NK-92 (cell line): ENCODE results near the gene SH2D2A.
"Not testable (repeated sequence)": the region's sequence is repeated elsewhere in the genome, so short reads cannot be mapped to it uniquely, and the experiment has no call there.

ENCODE experiments used
- DNase-seq: peaks from one replicate; lab custom pipeline; 2025; ENCODE audit not compliant: unreplicated experiment; lab: John Stamatoyannopoulos, UW

Gene SH2D2A

DNA sequence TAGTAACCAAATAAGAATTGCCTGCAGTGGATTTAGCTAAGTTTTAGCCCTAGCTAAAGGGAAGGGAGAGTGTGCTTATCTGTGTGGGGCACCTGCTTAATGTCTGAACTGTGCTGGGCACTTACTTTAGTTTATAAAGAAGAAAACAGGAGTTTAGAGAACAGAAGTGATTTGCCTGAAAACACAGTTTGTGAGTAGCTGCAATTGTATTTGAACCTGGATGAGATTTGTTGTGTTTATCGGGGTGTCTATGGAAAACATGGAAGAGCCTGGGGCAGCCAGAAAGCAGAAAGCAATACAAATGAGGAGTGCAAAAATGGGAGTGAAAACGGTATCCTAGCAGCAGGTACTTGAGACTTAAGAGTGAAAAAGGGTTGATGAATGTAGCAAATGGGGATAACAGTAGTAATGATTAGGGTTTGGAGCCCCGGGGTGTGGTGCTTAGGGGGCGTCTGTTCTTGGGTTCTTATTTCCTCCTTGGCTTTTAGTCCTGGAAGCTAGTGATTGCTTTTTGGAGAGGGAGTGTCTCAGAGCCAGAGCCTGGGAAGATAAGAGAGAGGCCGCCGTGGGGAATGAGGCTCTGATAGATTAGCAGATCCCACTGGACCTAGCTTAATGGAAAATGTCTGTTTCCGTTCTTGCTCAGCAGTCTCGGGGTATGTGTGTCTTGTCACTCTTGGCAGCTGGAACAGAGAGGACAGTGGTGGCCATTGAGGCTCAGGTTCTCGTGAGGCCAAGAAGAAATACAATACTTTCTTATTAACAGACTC, 43.7 kb downstream of the SH2D2A start:
- DNase-seq: no peak

GRCh38 chr1:156772222-156772621, 44.4 kb downstream of the SH2D2A start:
- DNase-seq: no peak

DNA sequence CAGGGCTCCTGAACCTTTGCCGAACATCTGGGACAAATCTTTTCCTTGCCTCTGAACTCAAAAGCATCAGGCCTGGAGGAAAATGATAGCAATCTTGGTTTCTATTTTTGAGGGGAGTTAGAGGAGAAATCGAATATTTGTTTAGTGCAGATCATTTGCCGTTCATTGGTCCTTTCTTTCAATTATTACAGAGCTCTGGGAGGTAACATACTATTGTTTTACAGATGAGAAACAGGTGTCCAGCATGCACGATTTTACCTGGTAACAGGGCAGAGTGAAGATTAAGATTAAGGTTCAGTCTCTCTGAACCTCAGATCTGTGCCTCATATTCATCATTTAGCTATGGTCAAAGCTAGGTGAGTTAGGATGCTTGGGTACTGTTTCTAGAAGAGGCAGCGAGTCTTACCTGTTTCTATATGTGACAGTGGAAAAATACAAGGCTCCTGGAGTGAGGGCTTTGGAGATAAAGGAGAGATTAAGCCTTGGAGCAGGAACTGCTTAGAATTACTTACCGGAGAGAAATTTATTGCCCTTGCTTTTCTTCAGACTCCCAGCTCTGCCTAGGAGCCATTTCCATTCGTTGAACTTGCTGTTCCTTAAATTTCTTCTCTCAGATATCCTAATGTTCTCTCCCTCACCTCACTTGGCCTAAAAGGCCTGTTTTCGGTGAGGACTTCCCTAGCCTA, 47.9 kb downstream of the SH2D2A start:
- no peak for DNase-seq

GRCh38 chr1:156767879-156768604, 48.6 kb downstream of the SH2D2A start:
- no peak for DNase-seq

- peak; percentile 89 for DNase-seq
Measured at GRCh38 chr1:156767101-156767878, 49.4 kb downstream of the SH2D2A start, which contains the start of gene PRCC. TSS of gene PRCC (plus strand) at chr1:156767535. CDS start at chr1:156767772, 237 bp downstream.

GRCh38 chr1:156766298-156767100, 50.1 kb downstream of the SH2D2A start:
- DNase-seq: no peak

GRCh38 chr1:156765666-156766065, 51.0 kb downstream of the SH2D2A start:
- DNase-seq: no peak

DNA sequence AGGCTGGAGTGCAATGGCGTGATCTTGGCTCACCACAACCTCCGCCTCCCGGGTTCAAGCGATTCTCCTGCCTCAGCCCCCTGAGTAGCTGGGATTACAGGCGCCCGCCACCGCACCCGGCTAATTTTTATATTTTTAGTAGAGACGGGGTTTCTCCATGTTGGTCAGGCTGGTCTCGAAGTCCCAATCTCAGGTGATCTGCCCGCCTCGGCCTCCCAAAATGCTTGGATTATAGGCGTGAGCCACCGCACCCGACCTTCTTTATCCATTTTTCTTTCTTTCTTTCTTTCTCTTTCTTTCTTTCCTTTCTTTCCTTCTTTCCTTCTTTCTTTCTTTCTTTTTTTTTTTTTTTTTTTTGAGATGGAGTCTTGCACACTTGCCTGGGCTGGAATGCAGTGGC, 51.5 kb downstream of the SH2D2A start:
- not testable (repeated sequence) for DNase-seq

GRCh38 chr1:156760796-156761104, 55.9 kb downstream of the SH2D2A start:
- no peak for DNase-seq

DNA sequence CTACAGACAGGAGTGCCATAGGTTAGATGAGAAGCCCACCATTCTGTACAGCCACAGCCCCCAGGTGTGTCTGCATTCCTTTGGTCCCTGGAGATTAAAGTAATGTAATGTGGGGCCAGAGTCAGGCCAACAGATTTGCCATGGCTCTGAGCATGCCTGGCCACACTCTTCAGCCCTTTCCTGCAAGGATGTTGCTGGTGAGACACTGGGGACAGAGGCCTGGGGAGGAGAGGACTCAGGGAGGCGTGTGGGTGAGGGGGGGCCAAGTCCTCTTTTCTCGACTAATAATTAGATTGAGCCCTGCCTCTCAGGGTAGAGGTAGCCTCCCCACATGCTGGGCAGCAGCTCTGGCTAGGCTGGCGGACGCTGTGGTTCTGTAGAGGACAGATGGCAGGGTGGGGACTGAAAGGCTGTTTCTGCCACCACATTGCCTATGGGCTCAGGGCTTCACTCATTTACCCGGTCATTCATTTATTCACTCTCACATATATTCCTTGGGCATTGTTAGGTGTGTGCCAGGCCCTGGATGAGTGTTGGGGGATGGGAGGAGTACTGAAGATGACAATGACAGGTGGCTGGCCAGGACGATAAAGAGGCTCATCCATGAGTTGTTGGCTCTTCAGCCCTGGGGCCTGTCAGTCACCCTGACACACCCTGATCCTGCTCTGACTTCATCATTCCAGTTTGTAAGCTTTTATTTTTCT, 56.4 kb downstream of the SH2D2A start:
- DNase-seq: no peak

- not testable (repeated sequence) for DNase-seq
Measured at GRCh38 chr1:156757572-156758253, 58.9 kb downstream of the SH2D2A start.

DNA sequence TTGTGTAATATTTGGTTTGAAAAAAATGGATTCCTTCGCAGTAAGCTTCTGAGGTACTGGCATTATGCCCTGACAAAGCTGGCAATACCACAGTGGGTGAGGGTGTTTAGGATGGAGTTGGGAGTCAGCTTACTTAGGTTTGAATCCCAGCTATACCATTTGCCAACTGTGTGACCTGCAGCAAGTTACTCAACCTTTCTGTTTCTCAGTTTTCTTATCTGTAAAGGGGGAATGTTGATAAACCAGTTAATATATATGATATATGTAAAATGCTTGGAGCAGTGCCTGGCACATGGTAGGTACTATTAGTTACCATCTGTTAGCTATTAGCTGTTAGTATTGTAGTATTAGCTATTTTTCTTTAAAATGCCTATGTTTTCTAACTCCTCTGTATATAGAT, 60.3 kb downstream of the SH2D2A start:
- DNase-seq: no peak
